Kidney (tissue), 14 donors: ENCODE data around the gene CLEC16A. TPM values are rescaled to one million over a fixed set of nuclear protein-coding genes. Genes with fewer than 3 reads are reported as not detected.

Experiments used
- DNase-seq, 5 donors: peaks; one replicate each; pipeline ENCODE4 v3.0.0-alpha.2; 2013 to 2020
- FAIRE-seq: peaks from 2 replicates; lab custom pipeline; 2012; peaks lifted over from hg19 to GRCh38; lab: Jason Lieb, UNC
- H3K27ac ChIP-seq, 2 donors: one replicate each; pipeline ENCODE4 v1.7.0; 2013; ENCODE audit warnings: low read depth in 2 of 2, low read length in 2 of 2, inconsistent platforms in 1 of 2
- H3K27me3 ChIP-seq: one replicate; pipeline ENCODE4 v1.7.1; 2013; ENCODE audit warnings: low read length, inconsistent platforms; ENCODE audit not compliant: control insufficient read depth, insufficient read depth
- H3K36me3 ChIP-seq, 3 donors: one replicate each; pipeline versions ENCODE4 v1.7.0 to v1.7.1; 2013; ENCODE audit warnings: low read length in 3 of 3, control low read depth in 1 of 3, inconsistent platforms in 1 of 3; ENCODE audit not compliant: insufficient read depth in 3 of 3, control insufficient read depth in 2 of 3
- H3K4me1 ChIP-seq, 3 donors: one replicate each; pipeline versions ENCODE4 v1.7.0 to v1.7.1; 2013; ENCODE audit warnings: low read length in 3 of 3, inconsistent platforms in 1 of 3, low read depth in 1 of 3; ENCODE audit not compliant: control insufficient read depth in 2 of 3, insufficient read depth in 2 of 3
- H3K4me3 ChIP-seq, 3 donors: one replicate each; pipeline versions ENCODE4 v1.7.0 to v1.8.1; 2013; ENCODE audit warnings: low read length in 3 of 3, control low read depth in 1 of 3, inconsistent platforms in 1 of 3
- H3K9ac ChIP-seq, 3 donors: one replicate each; pipeline versions ENCODE4 v1.7.0 to v1.7.1; 2013; ENCODE audit warnings: low read length in 3 of 3, control low read depth in 1 of 3, inconsistent platforms in 1 of 3
- H3K9me3 ChIP-seq, 3 donors: one replicate each; pipeline versions ENCODE4 v1.7.0 to v1.7.1; 2013; ENCODE audit warnings: low read length in 3 of 3, control low read depth in 1 of 3, inconsistent platforms in 1 of 3; ENCODE audit not compliant: control insufficient read depth in 2 of 3, insufficient read depth in 1 of 3
- intact Hi-C: fragments of 100-400 bp; cut with DNase I; formaldehyde crosslinking; loops from one replicate; pipeline ENCODE4 v1.11.1; 2022
- polyA plus RNA-seq: library from polyadenylated mRNA; stranded (reverse); fragments of 350-450 nt; fragmentation: Illumina TruSeq; extraction: RNeasy Lipid Tissue Mini Kit (QIAGEN cat#74804); gene quantifications from one replicate; pipeline ENCODE4 v1.2.3, GENCODE V29; 2014; ENCODE audit warnings: low read depth, low replicate concordance; ENCODE audit not compliant: insufficient read depth
- total RNA-seq: library from RNA; stranded (reverse); fragmentation: NEBNext Ultra II Directional; extraction: Animal tissue kit (Norgen Biotek cat#: 25700); gene quantifications from one replicate; pipeline ENCODE4 v1.2.1, GENCODE V29; 2021
- TF ChIP-seq, protein P1 (sequence below): IDR thresholded peaks from 3 replicates; pipeline ENCODE4 v1.5.1; 2012; ENCODE audit warnings: mild to moderate bottlenecking, moderate library complexity, borderline replicate concordance; ENCODE audit not compliant: insufficient read depth; ENCODE audit errors: extremely low read depth
- donor health status: control.
- donor health status: control.
- donor health status: control.
- donor health status: control.
- donor health status: control.
- donor health status: DM: yes; HTN: yes; CAD: no.
- donor health status: Normal renal cell carcinoma (clear cell type).

The CLEC16A gene
- total and polyA plus RNA-seq, 2 donors from 2014 or later, result 10.8 to 51.9 TPM

DNA sequence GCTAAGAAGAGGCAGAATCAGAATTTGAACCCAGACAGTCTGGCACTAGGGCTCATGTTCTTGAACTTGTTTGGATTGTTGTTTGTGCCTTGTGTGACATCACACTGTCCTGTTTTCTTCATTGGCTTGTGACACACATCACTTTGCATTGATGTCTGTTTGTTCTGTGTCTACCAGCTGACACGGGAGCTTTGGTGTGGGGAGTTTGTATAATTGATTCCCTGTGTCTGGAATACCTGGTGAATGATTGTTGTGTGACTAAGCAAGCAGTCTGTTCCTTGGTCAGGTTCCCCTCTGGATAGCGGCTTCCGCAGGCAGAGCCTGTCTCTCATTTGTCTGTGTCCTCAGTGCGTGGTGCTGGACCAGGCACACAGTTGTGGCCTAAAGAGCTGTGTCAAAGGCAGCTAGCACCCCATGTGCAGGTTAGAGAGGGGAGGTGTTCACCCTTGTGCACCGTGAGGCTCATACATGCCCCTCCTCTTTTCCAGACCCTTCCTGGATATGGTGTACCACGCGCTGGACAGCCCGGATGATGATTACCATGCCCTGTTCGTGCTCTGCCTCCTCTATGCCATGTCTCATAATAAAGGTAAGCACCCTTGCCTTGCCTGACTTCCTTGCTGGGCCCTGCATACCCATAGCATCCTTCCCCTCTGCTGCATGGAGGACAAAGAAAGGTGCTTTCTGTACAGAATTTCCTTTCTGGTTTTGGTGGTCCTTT, 80.1 kb downstream of the CLEC16A start:
- H3K36me3 ChIP-seq, result peaks cover 9 to 31% (median 15%) of the 10 kb centered on the region in 3 donors

DNA sequence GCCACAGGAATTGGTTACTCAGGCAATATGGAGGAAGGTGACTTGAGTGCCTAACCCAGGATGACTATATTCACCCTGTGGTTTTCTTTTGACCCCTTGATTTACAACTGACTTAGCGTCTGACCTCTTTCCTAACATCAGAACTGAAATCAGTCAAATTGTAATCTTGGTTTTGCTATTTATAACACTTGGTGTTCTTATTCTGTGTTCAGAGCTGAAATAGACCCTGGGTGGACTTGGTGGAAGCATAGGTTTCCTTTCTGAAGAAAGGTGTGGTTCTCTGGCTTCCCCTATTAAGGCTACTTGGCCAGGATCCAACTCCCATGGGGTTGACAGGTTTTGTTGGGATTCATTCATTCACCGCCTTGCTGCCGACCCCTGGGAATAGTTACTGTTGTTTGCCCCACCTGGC, 80.8 kb downstream of the CLEC16A start:
- Histone ChIP-seq H3K4me3 (no peak overlapping the region), H3K27ac (no peak overlapping the region), H3K9me3 (peaks cover 0 to 4% (median 0%) of the 10 kb centered on the region in 3 donors), H3K27me3 (no peaks in the 10 kb centered on the region), H3K9ac (no peak overlapping the region), H3K36me3 (peaks cover 9 to 28% (median 19%) of the 10 kb centered on the region in 3 donors), H3K4me1 (no peaks in the 10 kb centered on the region)
- TF ChIP-seq, protein P1, sequence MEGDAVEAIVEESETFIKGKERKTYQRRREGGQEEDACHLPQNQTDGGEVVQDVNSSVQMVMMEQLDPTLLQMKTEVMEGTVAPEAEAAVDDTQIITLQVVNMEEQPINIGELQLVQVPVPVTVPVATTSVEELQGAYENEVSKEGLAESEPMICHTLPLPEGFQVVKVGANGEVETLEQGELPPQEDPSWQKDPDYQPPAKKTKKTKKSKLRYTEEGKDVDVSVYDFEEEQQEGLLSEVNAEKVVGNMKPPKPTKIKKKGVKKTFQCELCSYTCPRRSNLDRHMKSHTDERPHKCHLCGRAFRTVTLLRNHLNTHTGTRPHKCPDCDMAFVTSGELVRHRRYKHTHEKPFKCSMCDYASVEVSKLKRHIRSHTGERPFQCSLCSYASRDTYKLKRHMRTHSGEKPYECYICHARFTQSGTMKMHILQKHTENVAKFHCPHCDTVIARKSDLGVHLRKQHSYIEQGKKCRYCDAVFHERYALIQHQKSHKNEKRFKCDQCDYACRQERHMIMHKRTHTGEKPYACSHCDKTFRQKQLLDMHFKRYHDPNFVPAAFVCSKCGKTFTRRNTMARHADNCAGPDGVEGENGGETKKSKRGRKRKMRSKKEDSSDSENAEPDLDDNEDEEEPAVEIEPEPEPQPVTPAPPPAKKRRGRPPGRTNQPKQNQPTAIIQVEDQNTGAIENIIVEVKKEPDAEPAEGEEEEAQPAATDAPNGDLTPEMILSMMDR, result no peak
- FAIRE-seq (no peak), DNase-seq (no peak)
- intact Hi-C loops, result no loop called here

More for the DNA sequence above, 80.1 kb downstream of the CLEC16A start:
- no peaks in the 10 kb centered on the region for H3K27me3 ChIP-seq
- FAIRE-seq, result no peak
- H3K27ac ChIP-seq, result no peak overlapping the region
- H3K4me1 ChIP-seq, result no peaks in the 10 kb centered on the region
- DNase-seq, result no peak
- intact Hi-C loops, result no loop called here
- H3K4me3 ChIP-seq, result no peak overlapping the region
- no peak overlapping the region for H3K9ac ChIP-seq
- peaks cover 0 to 4% (median 0%) of the 10 kb centered on the region in 3 donors for H3K9me3 ChIP-seq
- TF ChIP-seq, protein P1, result no peak

DNA sequence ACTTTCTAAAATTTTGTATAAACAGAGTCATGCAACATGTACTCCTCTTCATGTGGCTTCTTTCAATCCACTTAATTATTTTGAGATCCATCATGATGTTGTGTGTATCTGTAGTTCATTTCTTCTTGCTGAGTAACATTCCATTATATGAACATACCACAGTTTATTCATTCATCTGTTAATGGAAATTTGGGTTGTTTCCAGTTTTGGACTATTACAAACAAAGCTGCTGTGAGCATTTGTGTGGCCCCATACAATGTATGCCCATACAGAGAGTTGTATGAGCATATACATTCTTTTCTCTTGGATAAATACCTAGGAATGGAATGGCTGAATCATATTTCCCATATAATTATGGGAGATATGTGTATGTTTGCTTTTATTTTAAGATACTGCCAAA, 85.6 kb downstream of the CLEC16A start:
- Histone ChIP-seq H3K27me3 (no peaks in the 10 kb centered on the region), H3K9me3 (peaks cover 0 to 4% (median 0%) of the 10 kb centered on the region in 3 donors), H3K9ac (no peak overlapping the region), H3K36me3 (peaks cover 5 to 23% (median 11%) of the 10 kb centered on the region in 3 donors), H3K4me3 (no peak overlapping the region), H3K4me1 (peaks cover 0 to 6% (median 3%) of the 10 kb centered on the region in 3 donors), H3K27ac (no peak overlapping the region)
- TF ChIP-seq, protein P1, result no peak
- FAIRE-seq (no peak), DNase-seq (no peak)
- intact Hi-C loops, result no loop called here
